ENCODE data around the gene TNS1.

The TNS1 gene

GRCh38 chr2:217794133-217794986 lies 208.4 kb downstream of the TNS1 start:
- peaks cover 5% of the 10 kb centered on the region for H3K4me1 ChIP-seq (ENCODE audit: insufficient read depth, poor library complexity, severe bottlenecking)
- H3K27me3 ChIP-seq (ENCODE audit: insufficient read depth, poor library complexity, severe bottlenecking), result no peaks in the 10 kb centered on the region
- ATAC-seq (ENCODE audit: low read depth) (no peak), DNase-seq (ENCODE audit: low spot score) (no peak)
- no peak overlapping the region for H3K27ac ChIP-seq (ENCODE audit: poor library complexity, severe bottlenecking)
- no peak overlapping the region for H3K4me3 ChIP-seq (ENCODE audit: severe bottlenecking)
- H3K9me3 ChIP-seq (ENCODE audit: severe bottlenecking), result no peaks in the 10 kb centered on the region
- TF ChIP-seq CTCF (IDR thresholded peaks at IDR 0.05; ENCODE audit: poor library complexity, severe bottlenecking), result no peak
- no peaks in the 10 kb centered on the region for H3K36me3 ChIP-seq (ENCODE audit: low read depth)

GRCh38 chr2:217793566-217794132 lies 209.1 kb downstream of the TNS1 start:
- DNase-seq (ENCODE audit: low spot score) (no peak), ATAC-seq (ENCODE audit: low read depth) (no peak)
- TF ChIP-seq CTCF (IDR thresholded peaks at IDR 0.05; ENCODE audit: poor library complexity, severe bottlenecking), result no peak
- Histone ChIP-seq H3K36me3 (ENCODE audit: low read depth) (no peaks in the 10 kb centered on the region), H3K27ac (ENCODE audit: poor library complexity, severe bottlenecking) (no peak overlapping the region), H3K4me3 (ENCODE audit: severe bottlenecking) (no peak overlapping the region), H3K9me3 (ENCODE audit: severe bottlenecking) (no peaks in the 10 kb centered on the region), H3K4me1 (ENCODE audit: insufficient read depth, poor library complexity, severe bottlenecking) (peaks cover 5% of the 10 kb centered on the region), H3K27me3 (ENCODE audit: insufficient read depth, poor library complexity, severe bottlenecking) (no peaks in the 10 kb centered on the region)

GRCh38 chr2:217792626-217793527 lies 209.9 kb downstream of the TNS1 start:
- ATAC-seq (ENCODE audit: low read depth) (no peak), DNase-seq (ENCODE audit: low spot score) (no peak)

GRCh38 chr2:217791551-217791950 lies 211.2 kb downstream of the TNS1 start:
- TF ChIP-seq CTCF (IDR thresholded peaks at IDR 0.05; ENCODE audit: poor library complexity, severe bottlenecking), result no peak
- Histone ChIP-seq H3K4me1 (ENCODE audit: insufficient read depth, poor library complexity, severe bottlenecking) (no peaks in the 10 kb centered on the region), H3K27ac (ENCODE audit: poor library complexity, severe bottlenecking) (no peak overlapping the region), H3K4me3 (ENCODE audit: severe bottlenecking) (no peak overlapping the region), H3K9me3 (ENCODE audit: severe bottlenecking) (no peaks in the 10 kb centered on the region), H3K27me3 (ENCODE audit: insufficient read depth, poor library complexity, severe bottlenecking) (no peaks in the 10 kb centered on the region), H3K36me3 (ENCODE audit: low read depth) (no peaks in the 10 kb centered on the region)
- no peak for DNase-seq (ENCODE audit: low spot score)
- no peak for ATAC-seq (ENCODE audit: low read depth)

More at GRCh38 chr2:217792626-217793527, 209.9 kb downstream of the TNS1 start:
- H3K4me1 ChIP-seq (ENCODE audit: insufficient read depth, poor library complexity, severe bottlenecking), result peaks cover 4% of the 10 kb centered on the region
- no peak for TF ChIP-seq CTCF (IDR thresholded peaks at IDR 0.05; ENCODE audit: poor library complexity, severe bottlenecking)
- H3K27me3 ChIP-seq (ENCODE audit: insufficient read depth, poor library complexity, severe bottlenecking), result no peaks in the 10 kb centered on the region
- H3K36me3 ChIP-seq (ENCODE audit: low read depth), result no peaks in the 10 kb centered on the region
- no peak overlapping the region for H3K27ac ChIP-seq (ENCODE audit: poor library complexity, severe bottlenecking)
- no peak overlapping the region for H3K4me3 ChIP-seq (ENCODE audit: severe bottlenecking)
- H3K9me3 ChIP-seq (ENCODE audit: severe bottlenecking), result no peaks in the 10 kb centered on the region

Measured in RWPE2 (cell line).